ENCODE results near the gene LCMT1. TPM values are rescaled to one million over a fixed set of nuclear protein-coding genes. Genes with fewer than 3 reads are reported as not detected.

The LCMT1 gene
- total RNA-seq, 1 experiment from 2014 or later: 31.0 TPM

DNA sequence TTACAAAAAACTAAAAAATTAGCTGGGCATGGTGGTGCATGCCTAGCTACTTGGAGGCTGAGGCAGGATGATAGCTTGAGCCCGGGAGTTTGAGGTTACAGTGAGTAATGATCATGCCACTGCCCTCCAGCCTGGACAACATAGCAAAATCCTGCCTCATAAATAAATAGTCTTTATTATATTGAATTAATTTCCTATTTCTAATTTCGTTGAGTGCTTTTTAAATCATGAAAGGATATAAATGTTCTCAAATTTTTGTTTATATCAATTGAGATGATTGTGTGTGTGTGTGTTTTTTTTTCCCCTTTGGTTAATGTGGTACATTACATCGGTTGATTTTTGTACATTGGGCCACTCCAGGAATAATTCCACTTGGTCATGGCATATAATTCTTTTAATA, 73.2 kb downstream of the LCMT1 start:
- CTCF ChIA-PET: no interaction called here
- H3K27me3 ChIP-seq (ENCODE audit: low read length): no peaks in the 10 kb centered on the region
- DNase-seq: no peak

GRCh38 chr16:25187491-25187795, 75.9 kb downstream of the LCMT1 start:
- Histone ChIP-seq H3K4me1 (ENCODE audit: insufficient read depth, low read length) (no peaks in the 10 kb centered on the region; the same call in 1 of the 2 replicates), H3K79me2 (ENCODE audit: low read length) (no peaks in the 10 kb centered on the region), H3K9me2 (replicated peaks; ENCODE audit: low read length) (no peaks in the 10 kb centered on the region), H3K9ac (ENCODE audit: low read length) (no peak overlapping the region), H3K27ac (ENCODE audit: low read length) (no peak overlapping the region), H3K36me3 (ENCODE audit: low read depth, low read length) (no peaks in the 10 kb centered on the region), H3K9me3 (ENCODE audit: low read length) (no peaks in the 10 kb centered on the region), H3K4me2 (ENCODE audit: low read length) (no peak overlapping the region), H2AFZ (ENCODE audit: low read length) (no peak overlapping the region), H4K20me1 (ENCODE audit: low read length) (no peaks in the 10 kb centered on the region), H3F3A (ENCODE audit: low read length, unreplicated experiment) (no peaks in the 10 kb centered on the region), H3K27me3 (ENCODE audit: low read length) (no peaks in the 10 kb centered on the region), H3K4me3 (ENCODE audit: low read length) (no peak overlapping the region)
- no TSS peak for BruUV-seq (replicated peaks)
- DNase-seq (no peak), ATAC-seq (no peak)
- intact Hi-C loops (cut with micrococcal nuclease): no loop called here
- TF ChIP-seq EZH2 (IDR thresholded peaks at IDR 0.05; ENCODE audit: low read length, unreplicated experiment) (no peak), EZH2phosphoT487 (IDR thresholded peaks at IDR 0.05; ENCODE audit: borderline replicate concordance, low read length) (no peak), CTCF (conservative IDR thresholded peaks at IDR 0.05; ENCODE audit: low read depth, low read length) (no peak)
- ChIA-PET CTCF (no interaction called here), POLR2A (ENCODE audit: unreplicated experiment) (no interaction called here)

More for the DNA sequence above, 73.2 kb downstream of the LCMT1 start:
- H3K9me2 ChIP-seq (replicated peaks; ENCODE audit: low read length): no peaks in the 10 kb centered on the region
- no peaks in the 10 kb centered on the region for H4K20me1 ChIP-seq (ENCODE audit: low read length)
- no peak overlapping the region for H3K9ac ChIP-seq (ENCODE audit: low read length)
- no peak for ATAC-seq
- intact Hi-C loops (cut with micrococcal nuclease): no loop called here
- H2AFZ ChIP-seq (ENCODE audit: low read length): no peak overlapping the region
- H3K36me3 ChIP-seq (ENCODE audit: low read depth, low read length): no peaks in the 10 kb centered on the region
- H3F3A ChIP-seq (ENCODE audit: low read length, unreplicated experiment): no peaks in the 10 kb centered on the region
- no peak overlapping the region for H3K4me2 ChIP-seq (ENCODE audit: low read length)
- no peaks in the 10 kb centered on the region; the same call in 1 of the 2 replicates for H3K4me1 ChIP-seq (ENCODE audit: insufficient read depth, low read length)
- H3K79me2 ChIP-seq (ENCODE audit: low read length): no peaks in the 10 kb centered on the region
- no peak for TF ChIP-seq EZH2 (IDR thresholded peaks at IDR 0.05; ENCODE audit: low read length, unreplicated experiment)
- TF ChIP-seq EZH2phosphoT487 (IDR thresholded peaks at IDR 0.05; ENCODE audit: borderline replicate concordance, low read length): no peak
- TF ChIP-seq CTCF (conservative IDR thresholded peaks at IDR 0.05; ENCODE audit: low read depth, low read length): no peak
- H3K27ac ChIP-seq (ENCODE audit: low read length): no peak overlapping the region
- POLR2A ChIA-PET (ENCODE audit: unreplicated experiment): no interaction called here
- H3K9me3 ChIP-seq (ENCODE audit: low read length): no peaks in the 10 kb centered on the region
- BruUV-seq (replicated peaks): no TSS peak
- no peak overlapping the region for H3K4me3 ChIP-seq (ENCODE audit: low read length)

- ATAC-seq: no peak
- no peak overlapping the region for H3K4me2 ChIP-seq (ENCODE audit: low read length)
- DNase-seq: no peak
Measured at GRCh38 chr16:25189305-25189704, 77.8 kb downstream of the LCMT1 start.

More at GRCh38 chr16:25189305-25189704, 77.8 kb downstream of the LCMT1 start:
- H3K36me3 ChIP-seq (ENCODE audit: low read depth, low read length): no peaks in the 10 kb centered on the region
- ChIA-PET CTCF (no interaction called here), POLR2A (ENCODE audit: unreplicated experiment) (no interaction called here)
- H3K9me3 ChIP-seq (ENCODE audit: low read length): no peaks in the 10 kb centered on the region
- no peak for TF ChIP-seq EZH2phosphoT487 (IDR thresholded peaks at IDR 0.05; ENCODE audit: borderline replicate concordance, low read length)
- TF ChIP-seq EZH2 (IDR thresholded peaks at IDR 0.05; ENCODE audit: low read length, unreplicated experiment): no peak
- TF ChIP-seq CTCF (conservative IDR thresholded peaks at IDR 0.05; ENCODE audit: low read depth, low read length): no peak
- no peaks in the 10 kb centered on the region for H3K27me3 ChIP-seq (ENCODE audit: low read length)
- H3K27ac ChIP-seq (ENCODE audit: low read length): no peak overlapping the region
- H2AFZ ChIP-seq (ENCODE audit: low read length): no peak overlapping the region
- no peaks in the 10 kb centered on the region; the same call in 1 of the 2 replicates for H3K4me1 ChIP-seq (ENCODE audit: insufficient read depth, low read length)
- BruUV-seq (replicated peaks): no TSS peak
- H3K79me2 ChIP-seq (ENCODE audit: low read length): no peaks in the 10 kb centered on the region
- H3F3A ChIP-seq (ENCODE audit: low read length, unreplicated experiment): no peaks in the 10 kb centered on the region
- H3K9me2 ChIP-seq (replicated peaks; ENCODE audit: low read length): no peaks in the 10 kb centered on the region
- H3K9ac ChIP-seq (ENCODE audit: low read length): no peak overlapping the region
- no peak overlapping the region for H3K4me3 ChIP-seq (ENCODE audit: low read length)
- no peaks in the 10 kb centered on the region for H4K20me1 ChIP-seq (ENCODE audit: low read length)
- intact Hi-C loops (cut with micrococcal nuclease): no loop called here
